Astrocyte (in vitro differentiated cells and primary cell): ENCODE data around the gene STK39. TPM values are rescaled to one million over a fixed set of nuclear protein-coding genes. Genes with fewer than 3 reads are reported as not detected.

Source experiments
- DNase-seq: peaks from one replicate; pipeline ENCODE4 v3.0.0-alpha.2; 2010; ENCODE audit warnings: low read depth
- FAIRE-seq: peaks from 2 replicates; lab custom pipeline; 2011; peaks lifted over from hg19 to GRCh38; lab: Jason Lieb, UNC
- H2AFZ ChIP-seq: 2 replicates; pipeline ENCODE4 v1.6.0; 2012; ENCODE audit warnings: low read depth, low read length, inconsistent platforms
- H3K27ac ChIP-seq: 2 replicates; pipeline ENCODE4 v1.5.1; 2011; ENCODE audit warnings: low read depth, low read length, inconsistent platforms
- H3K27me3 ChIP-seq: 2 replicates; pipeline ENCODE4 v1.6.0; 2011; ENCODE audit warnings: low read length, inconsistent platforms; ENCODE audit not compliant: insufficient read depth
- H3K36me3 ChIP-seq: 2 replicates; pipeline ENCODE4 v1.5.1; 2011; ENCODE audit warnings: low read length, inconsistent platforms; ENCODE audit not compliant: insufficient read depth
- H3K4me1 ChIP-seq: 2 replicates; pipeline ENCODE4 v1.5.1; 2011; ENCODE audit warnings: low read length, inconsistent platforms; ENCODE audit not compliant: insufficient read depth
- H3K4me2 ChIP-seq: 2 replicates; pipeline ENCODE4 v1.6.0; 2012; ENCODE audit warnings: low read length, inconsistent platforms
- H3K4me3 ChIP-seq: 2 replicates; pipeline ENCODE4 v1.5.1; 2011; ENCODE audit warnings: low read depth, mild to moderate bottlenecking, low read length, inconsistent platforms; ENCODE audit not compliant: insufficient read depth
- H3K79me2 ChIP-seq: 2 replicates; pipeline ENCODE4 v1.6.0; 2012; ENCODE audit warnings: mild to moderate bottlenecking, low read length, inconsistent platforms; ENCODE audit not compliant: insufficient read depth
- H3K9ac ChIP-seq: 2 replicates; pipeline ENCODE4 v1.6.0; 2012; ENCODE audit warnings: mild to moderate bottlenecking, low read length, inconsistent platforms
- H3K9me3 ChIP-seq: 2 replicates; pipeline ENCODE4 v1.5.1; 2012; ENCODE audit warnings: low read depth, mild to moderate bottlenecking, low read length, inconsistent platforms; ENCODE audit not compliant: insufficient read depth
- H4K20me1 ChIP-seq: 2 replicates; pipeline ENCODE4 v1.6.0; 2012; ENCODE audit warnings: low read length, inconsistent platforms; ENCODE audit not compliant: insufficient read depth
- H3K27ac Mint-ChIP-seq: one replicate; pipeline ENCODE4 v1.8.0; 2021; ENCODE audit warnings: mild to moderate bottlenecking, mixed read lengths; ENCODE audit not compliant: unreplicated experiment
- H3K27me3 Mint-ChIP-seq: one replicate; pipeline ENCODE4 v1.8.0; 2021; ENCODE audit warnings: low read depth, mixed read lengths; ENCODE audit not compliant: unreplicated experiment
- H3K36me3 Mint-ChIP-seq: one replicate; pipeline ENCODE4 v1.8.0; 2021; ENCODE audit warnings: low read depth, mixed read lengths; ENCODE audit not compliant: unreplicated experiment
- H3K4me1 Mint-ChIP-seq: one replicate; pipeline ENCODE4 v1.8.0; 2021; ENCODE audit warnings: low read depth, mixed read lengths; ENCODE audit not compliant: unreplicated experiment
- H3K4me3 Mint-ChIP-seq: one replicate; pipeline ENCODE4 v1.8.0; 2021; ENCODE audit warnings: mild to moderate bottlenecking, moderate library complexity, mixed read lengths; ENCODE audit not compliant: unreplicated experiment
- H3K9me3 Mint-ChIP-seq: one replicate; pipeline ENCODE4 v1.8.0; 2021; ENCODE audit warnings: mild to moderate bottlenecking, mixed read lengths; ENCODE audit not compliant: unreplicated experiment
- CTCF ChIP-seq: IDR thresholded peaks from 2 replicates; pipeline ENCODE4 v1.5.1; 2011; ENCODE audit warnings: low read depth, mild to moderate bottlenecking, inconsistent platforms, low read length, moderate library complexity; ENCODE audit not compliant: insufficient read depth
- EZH2 ChIP-seq: IDR thresholded peaks from 2 replicates; pipeline ENCODE4 v1.6.1; 2012; ENCODE audit warnings: mild to moderate bottlenecking, low read length, inconsistent platforms; ENCODE audit not compliant: insufficient read depth
- total RNA-seq: library from RNA; stranded (reverse); gene quantifications from 2 replicates; pipeline ENCODE4 v1.2.1, GENCODE V29; 2021

STK39 gene
- total RNA-seq, 1 donor from 2014 or later, result 23.4 TPM

- Histone ChIP-seq H3K27ac (no peak overlapping the region), H3K36me3 (no peaks in the 10 kb centered on the region), H3K27me3 (no peaks in the 10 kb centered on the region), H3K79me2 (peaks cover 56% of the 10 kb centered on the region), H3K9me3 (no peaks in the 10 kb centered on the region), H3K4me3 (no peak overlapping the region), H3K9ac (no peak overlapping the region), H3K4me2 (peak overlapping the region; percentile 27), H2AFZ (no peak overlapping the region), H3K4me1 (peaks cover 5% of the 10 kb centered on the region), H4K20me1 (peaks cover 29% of the 10 kb centered on the region)
- Mint-ChIP-seq H3K36me3 (peaks cover 6% of the 10 kb centered on the region), H3K4me1 (peaks cover 6% of the 10 kb centered on the region), H3K27ac (no peak overlapping the region), H3K27me3 (no peaks in the 10 kb centered on the region), H3K9me3 (no peaks in the 10 kb centered on the region), H3K4me3 (no peak overlapping the region)
- DNase-seq (peak; percentile 57), FAIRE-seq (peak; percentile 9)
- no peak for TF ChIP-seq EZH2
- TF ChIP-seq CTCF, result no peak
These were observed 48.8 kb downstream of the STK39 start for GRCh38 chr2:168198476-168199207.

GRCh38 chr2:168196764-168197180, 50.6 kb downstream of the STK39 start:
- no peak for TF ChIP-seq EZH2
- TF ChIP-seq CTCF, result no peak
- Histone ChIP-seq H3K36me3 (no peaks in the 10 kb centered on the region), H3K4me1 (peaks cover 14% of the 10 kb centered on the region), H3K9me3 (no peaks in the 10 kb centered on the region), H3K4me3 (no peak overlapping the region), H3K4me2 (no peak overlapping the region), H4K20me1 (peaks cover 47% of the 10 kb centered on the region), H3K27ac (no peak overlapping the region), H3K9ac (no peak overlapping the region), H3K79me2 (peaks cover 62% of the 10 kb centered on the region), H2AFZ (no peak overlapping the region), H3K27me3 (no peaks in the 10 kb centered on the region)
- no peaks in the 10 kb centered on the region for H3K36me3 Mint-ChIP-seq
- no peak overlapping the region for H3K27ac Mint-ChIP-seq
- H3K9me3 Mint-ChIP-seq, result no peaks in the 10 kb centered on the region
- DNase-seq (no peak), FAIRE-seq (no peak)
- H3K4me1 Mint-ChIP-seq, result peaks cover 14% of the 10 kb centered on the region
- H3K4me3 Mint-ChIP-seq, result no peak overlapping the region
- H3K27me3 Mint-ChIP-seq, result no peaks in the 10 kb centered on the region
